ENCODE results near the gene SWI5.
A peak's percentile ranks its signal among the peaks of the same experiment; 100 is the strongest.

Gene SWI5

DNA sequence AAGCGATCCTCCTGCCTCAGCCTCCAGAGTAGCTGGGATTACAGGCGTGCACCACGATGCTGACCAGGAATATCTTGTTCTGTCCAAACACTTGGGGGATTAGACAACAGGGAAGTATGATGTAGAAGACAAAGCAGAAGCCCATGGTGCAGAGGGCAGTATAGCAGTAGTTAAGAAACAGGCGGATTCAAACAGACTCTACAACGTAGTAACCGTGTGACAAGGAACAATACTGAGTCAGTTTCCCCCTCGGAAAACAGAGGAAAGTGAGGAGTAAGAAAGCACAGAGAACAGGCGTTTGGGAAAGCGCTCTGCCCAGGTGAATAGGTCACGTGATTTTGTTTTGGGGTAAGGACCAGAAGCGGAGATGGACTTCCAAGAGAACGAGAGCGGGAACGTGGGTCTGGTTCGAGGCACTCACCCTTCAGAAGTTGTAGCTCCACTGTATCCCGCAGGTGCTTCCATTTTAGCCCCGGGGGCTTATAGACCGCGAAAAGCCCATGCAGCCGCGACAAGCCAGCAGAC is 45.9 kb downstream of the SWI5 start:
- DNase-seq: no peak

DNA sequence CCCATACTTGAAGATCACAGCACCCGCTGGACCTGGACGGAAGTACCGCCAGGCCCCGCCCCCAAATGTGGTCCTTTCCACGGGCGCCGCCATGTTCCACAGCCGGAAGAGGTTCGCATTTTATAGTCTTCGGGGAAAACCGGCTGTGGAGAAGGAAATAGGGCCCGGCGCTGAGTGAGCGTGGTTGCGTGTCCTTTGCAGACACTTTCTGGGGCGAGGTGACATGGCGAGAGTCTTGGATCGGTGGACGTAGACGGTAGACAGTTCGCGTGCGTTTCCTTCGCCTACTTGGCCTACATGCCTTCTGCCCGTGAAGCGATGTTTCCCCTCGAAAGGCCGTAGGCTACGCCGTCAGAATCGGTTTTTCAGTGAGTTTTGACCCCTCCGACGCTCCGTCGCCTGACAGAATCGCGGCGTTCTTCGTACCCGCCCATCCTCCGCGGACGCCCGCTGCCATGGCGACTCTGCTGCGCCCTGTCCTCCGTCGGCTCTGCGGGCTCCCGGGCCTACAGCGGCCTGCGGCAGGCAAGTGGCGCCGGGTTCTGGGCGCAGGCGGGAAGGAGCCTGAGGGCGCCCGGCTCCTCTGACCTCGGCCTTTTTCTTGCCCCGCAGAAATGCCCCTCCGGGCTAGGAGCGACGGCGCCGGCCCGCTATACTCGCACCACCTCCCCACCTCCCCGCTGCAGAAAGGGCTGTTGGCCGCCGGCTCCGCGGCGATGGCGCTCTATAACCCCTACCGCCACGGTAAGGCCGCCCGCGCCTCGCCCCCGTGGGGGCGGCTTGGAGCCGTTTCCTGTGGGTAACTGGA is 46.5 kb downstream of the SWI5 start, which contains the start of the genes COQ4 and TRUB2:
Gene COQ4 (plus strand): TSS at position 436 of the 808 bp plus-strand sequence. CDS start 20 bp downstream, at position 456.
Gene TRUB2 (minus strand): TSS at position 44 of the 808 bp plus-strand sequence. CDS start 39 bp downstream, at position 5.
- DNase-seq: peak; percentile 99

DNA sequence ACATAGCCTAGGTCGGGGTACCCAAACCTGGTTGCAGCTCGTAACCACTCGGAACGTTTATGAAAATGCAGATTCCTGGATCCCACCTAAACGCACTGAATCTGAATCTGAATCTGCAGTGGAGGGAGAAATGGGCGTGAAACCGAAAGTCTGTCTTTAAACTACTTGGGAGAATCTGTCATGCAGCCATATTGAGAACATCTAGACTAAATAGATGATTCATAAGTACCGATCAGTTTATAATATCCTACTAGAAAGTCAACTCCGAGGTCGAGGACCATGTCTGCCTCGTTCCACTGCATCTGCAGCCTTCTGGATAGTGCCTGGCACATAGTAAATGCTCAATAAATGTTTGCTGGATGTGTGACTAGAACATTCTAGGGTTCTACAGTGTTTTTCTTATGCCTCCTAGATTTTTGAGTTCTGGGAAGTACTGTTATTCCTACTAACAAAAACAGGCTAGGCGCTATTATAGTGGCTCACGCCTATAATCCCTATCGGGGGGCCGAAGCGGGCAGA is 47.2 kb downstream of the SWI5 start:
- DNase-seq: no peak

DNA sequence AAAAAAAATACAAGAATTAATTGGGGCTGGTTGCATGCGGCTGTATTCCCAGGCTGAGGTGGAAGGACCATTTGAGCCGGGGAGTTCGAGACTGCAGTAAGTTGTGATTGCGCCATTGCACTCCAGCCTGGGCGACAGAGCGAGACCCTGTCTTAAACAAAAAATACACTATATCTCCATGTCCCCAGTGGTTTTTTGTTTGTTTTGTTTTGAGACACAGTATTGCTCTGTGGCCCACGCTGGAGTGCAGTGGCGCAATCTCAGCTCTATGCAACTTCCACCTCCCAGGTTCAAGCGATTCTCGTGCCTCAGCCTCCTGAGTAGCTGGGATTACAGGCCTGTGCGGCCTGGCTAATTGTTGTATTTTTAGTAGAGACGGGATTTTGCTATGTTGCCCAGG is 47.7 kb downstream of the SWI5 start:
- no peak for DNase-seq

DNA sequence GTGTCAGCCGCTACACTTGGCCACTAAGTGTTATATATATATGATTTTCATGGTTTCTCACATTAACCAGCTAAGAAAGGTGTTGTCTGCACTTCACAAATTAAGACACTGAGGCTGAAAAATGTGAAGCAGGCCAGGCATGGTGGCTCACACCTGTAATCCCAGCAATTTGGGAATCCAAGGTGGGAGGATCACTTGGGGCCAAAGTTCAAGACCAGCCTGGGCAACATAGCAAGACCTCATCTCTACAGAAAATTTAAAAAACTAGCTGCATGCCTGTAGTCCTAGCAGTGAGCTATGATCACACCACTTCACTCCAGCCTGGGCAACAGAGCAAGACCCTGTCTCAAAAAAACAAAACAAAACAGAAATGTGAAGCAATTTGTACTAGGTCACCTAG is 48.3 kb downstream of the SWI5 start:
- no peak for DNase-seq

DNA sequence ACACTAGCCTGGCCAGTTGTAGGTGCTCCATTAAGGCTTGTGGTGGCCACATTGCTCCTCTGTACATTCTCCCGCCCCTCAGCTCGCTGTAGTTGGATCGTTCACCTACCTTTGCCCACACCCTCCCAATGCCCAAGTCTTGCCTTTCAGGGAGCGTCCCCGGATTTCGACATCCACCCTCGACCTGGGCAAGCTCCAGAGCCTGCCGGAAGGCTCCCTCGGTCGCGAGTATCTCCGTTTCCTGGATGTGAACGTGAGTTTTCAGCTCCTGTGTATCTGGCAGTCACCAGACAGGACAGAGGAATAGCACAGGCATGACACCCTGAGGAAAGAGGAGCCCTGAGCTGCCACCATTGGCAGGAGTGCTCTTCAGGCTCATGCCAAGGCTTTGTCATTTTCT is 49.6 kb downstream of the SWI5 start:
- DNase-seq: no peak

DNA sequence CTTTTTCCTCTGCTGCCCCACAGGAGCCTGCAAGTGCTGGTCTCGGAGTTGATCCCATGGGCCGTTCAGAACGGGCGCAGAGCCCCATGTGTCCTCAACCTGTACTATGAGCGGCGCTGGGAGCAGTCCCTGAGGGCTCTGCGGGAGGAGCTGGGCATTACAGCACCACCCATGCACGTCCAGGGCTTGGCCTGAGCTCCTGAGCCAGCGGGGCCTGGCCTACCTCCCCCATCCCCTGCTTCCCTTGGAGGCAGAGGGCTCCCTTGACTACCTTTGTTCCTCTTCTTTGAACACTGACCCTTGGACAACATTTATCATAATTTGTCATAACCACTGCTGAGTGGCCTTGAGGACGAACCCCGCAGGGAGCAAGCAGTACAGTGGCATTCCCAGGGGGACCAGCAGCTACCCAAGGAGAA is 57.4 kb downstream of the SWI5 start:
- no peak for DNase-seq

DNA sequence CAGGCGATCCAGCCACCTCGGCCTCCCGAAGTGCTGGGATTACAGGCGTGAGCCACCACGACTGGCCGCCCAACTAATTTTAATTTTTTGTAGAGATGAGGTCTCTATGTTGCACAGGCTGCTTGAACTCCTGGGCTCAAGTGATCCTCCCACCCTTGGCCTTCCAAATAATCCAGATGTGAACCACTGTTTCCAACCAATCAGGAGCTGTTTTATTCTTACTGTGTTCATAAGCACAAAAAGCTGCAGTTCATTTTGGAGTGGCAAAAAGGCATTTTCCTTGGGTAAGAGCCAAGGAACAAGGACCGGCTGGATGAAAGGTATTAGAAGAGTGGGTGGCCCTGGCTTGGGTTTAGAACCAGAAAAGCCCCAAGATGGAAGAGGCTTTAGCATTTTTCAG is 59.1 kb downstream of the SWI5 start:
- DNase-seq: no peak

DNA sequence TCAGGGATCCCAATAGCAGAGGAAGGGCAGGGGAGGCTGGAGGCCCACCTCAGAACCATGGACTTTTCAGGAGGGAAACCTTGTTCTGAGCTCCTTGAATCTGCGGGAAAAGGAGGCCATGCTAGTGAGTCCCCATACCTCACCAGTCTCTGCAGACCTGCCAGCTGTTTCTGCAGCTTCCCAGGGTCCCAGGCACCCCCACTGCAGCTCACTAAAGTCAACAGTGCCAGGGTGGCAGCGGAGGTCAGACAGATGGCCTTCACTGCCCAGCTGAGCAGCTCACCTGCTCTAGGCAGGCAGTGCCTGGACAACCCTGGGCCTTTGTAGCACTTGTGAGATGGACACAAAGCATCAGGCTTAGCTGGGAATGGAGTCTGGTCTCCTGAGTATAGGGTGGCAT is 59.8 kb downstream of the SWI5 start:
- DNase-seq: no peak

DNA sequence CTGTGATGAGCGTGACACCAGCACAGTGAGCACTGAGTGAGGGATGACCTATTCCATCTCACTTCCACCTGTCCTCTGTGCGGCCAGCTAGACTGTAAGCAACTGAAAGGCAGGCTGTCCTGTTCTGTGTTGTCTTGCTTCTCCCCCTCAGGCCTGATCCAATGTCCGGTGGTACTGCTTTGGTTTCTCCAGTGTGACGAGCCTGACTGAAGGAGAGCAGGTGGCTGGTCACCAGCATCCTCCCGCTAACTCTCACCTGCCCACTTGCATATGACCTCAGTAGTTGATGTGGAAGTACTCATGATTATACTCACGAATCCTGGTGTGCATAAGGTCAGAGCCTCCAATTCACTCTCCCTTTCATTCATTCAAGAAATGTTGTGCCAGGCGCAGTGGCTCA is 61.9 kb downstream of the SWI5 start:
- DNase-seq: no peak
